GM12891 (cell line): ENCODE results near the gene TMEM221.

Source experiments
- PAX5 ChIP-seq: IDR thresholded peaks from 2 replicates; pipeline ENCODE4 v1.6.1; 2011; ENCODE audit warnings: low read length, moderate library complexity, mild to moderate bottlenecking; ENCODE audit not compliant: insufficient read depth, severe bottlenecking
- POLR2A ChIP-seq: IDR thresholded peaks from 2 replicates; pipeline ENCODE4 v1.6.1; 2011; ENCODE audit warnings: low read depth, low read length, control low read depth
- POLR2AphosphoS5 ChIP-seq: IDR thresholded peaks from 2 replicates; pipeline ENCODE4 v1.6.1; 2011; ENCODE audit warnings: low read depth, low read length, control low read depth
- POU2F2 ChIP-seq: IDR thresholded peaks from 2 replicates; pipeline ENCODE4 v1.6.1; 2011; ENCODE audit warnings: low read depth, mild to moderate bottlenecking, control low read depth, low read length, moderate library complexity
- SPI1 ChIP-seq: IDR thresholded peaks from 2 replicates; pipeline ENCODE4 v1.6.1; 2011; ENCODE audit warnings: low read depth, low read length, control low read depth
- TAF1 ChIP-seq: IDR thresholded peaks from 2 replicates; pipeline ENCODE4 v1.6.1; 2011; ENCODE audit warnings: low read depth, low read length, control low read depth

GRCh38 chr19:17420475-17420924, 28.0 kb downstream of the TMEM221 start:
- no peak for TF ChIP-seq TAF1
- TF ChIP-seq POLR2A, result no peak
- no peak for TF ChIP-seq POLR2AphosphoS5
- TF ChIP-seq SPI1, result no peak
- TF ChIP-seq POU2F2, result no peak
- TF ChIP-seq PAX5, result no peak
